Glutamatergic neuron (in vitro differentiated cells): ENCODE measurements around the gene ERMAP. TPM values are rescaled to one million over a fixed set of nuclear protein-coding genes. Genes with fewer than 3 reads are reported as not detected.
"Not testable (repeated sequence)": the region's sequence is repeated elsewhere in the genome, so short reads cannot be mapped to it uniquely, and the experiment has no call there.

Experiments
- DNase-seq: peaks from one replicate; pipeline ENCODE4 v3.0.0; 2022
- H3K27ac Mint-ChIP-seq: one replicate; pipeline ENCODE4 v1.8.0; 2020; ENCODE audit warnings: mild to moderate bottlenecking, mixed read lengths, inconsistent platforms; ENCODE audit not compliant: unreplicated experiment
- H3K27me3 Mint-ChIP-seq: one replicate; pipeline ENCODE4 v1.8.0; 2020; ENCODE audit warnings: mild to moderate bottlenecking, moderate library complexity, mixed read lengths, inconsistent platforms; ENCODE audit not compliant: unreplicated experiment
- H3K36me3 Mint-ChIP-seq: one replicate; pipeline ENCODE4 v1.8.0; 2020; ENCODE audit warnings: mild to moderate bottlenecking, mixed read lengths, inconsistent platforms; ENCODE audit not compliant: unreplicated experiment
- H3K4me1 Mint-ChIP-seq: one replicate; pipeline ENCODE4 v1.8.0; 2020; ENCODE audit warnings: mild to moderate bottlenecking, low read depth, mixed read lengths, inconsistent platforms; ENCODE audit not compliant: unreplicated experiment
- H3K4me3 Mint-ChIP-seq: one replicate; pipeline ENCODE4 v1.8.0; 2020; ENCODE audit warnings: mild to moderate bottlenecking, mixed read lengths, inconsistent platforms; ENCODE audit not compliant: unreplicated experiment
- H3K9me3 Mint-ChIP-seq: one replicate; pipeline ENCODE4 v1.8.0; 2020; ENCODE audit warnings: mild to moderate bottlenecking, moderate library complexity, mixed read lengths, inconsistent platforms; ENCODE audit not compliant: unreplicated experiment
- total RNA-seq: library from RNA; stranded (reverse); fragmentation: NEBNext Ultra II Directional; extraction: Animal tissue kit (Norgen Biotek cat#: 25700); gene quantifications from one replicate; pipeline ENCODE4 v1.2.1, GENCODE V29; 2021; ENCODE audit not compliant: unreplicated experiment
- TF ChIP-seq, protein P1 (sequence below): fragments of 200-600 bp; sonication (generic); IDR thresholded peaks from one replicate; pipeline ENCODE4 v1.5.0; 2021; ENCODE audit not compliant: partially characterized antibody, unreplicated experiment

ERMAP gene
- total RNA-seq, 1 donor from 2014 or later, result 4.9 TPM

DNA sequence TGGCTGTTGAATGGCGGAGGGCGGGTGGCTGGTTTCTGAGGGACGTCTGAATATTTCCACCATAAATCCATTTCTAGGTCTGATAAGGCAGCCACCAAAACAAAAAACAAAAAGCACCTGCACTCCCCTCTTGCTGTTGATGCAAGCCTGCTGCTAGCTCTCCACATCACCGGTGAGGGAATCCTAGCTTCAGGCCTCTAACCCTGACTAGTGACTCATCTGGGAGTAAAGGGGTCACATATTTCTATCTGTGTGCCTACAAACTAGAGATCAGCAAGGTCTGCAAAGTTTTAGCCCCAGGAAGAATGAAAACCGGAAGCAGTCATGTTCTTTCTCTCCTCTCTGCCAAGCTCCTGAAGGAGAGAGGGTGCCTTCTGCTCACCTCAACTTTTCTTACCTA, 10.3 kb upstream of the ERMAP start:
- Mint-ChIP-seq H3K27ac (no peak overlapping the region), H3K36me3 (peaks cover 10% of the 10 kb centered on the region), H3K4me3 (no peak overlapping the region), H3K27me3 (peaks cover 4% of the 10 kb centered on the region), H3K4me1 (peaks cover 20% of the 10 kb centered on the region), H3K9me3 (peaks cover 5% of the 10 kb centered on the region)
- DNase-seq, result no peak
- TF ChIP-seq, protein P1, sequence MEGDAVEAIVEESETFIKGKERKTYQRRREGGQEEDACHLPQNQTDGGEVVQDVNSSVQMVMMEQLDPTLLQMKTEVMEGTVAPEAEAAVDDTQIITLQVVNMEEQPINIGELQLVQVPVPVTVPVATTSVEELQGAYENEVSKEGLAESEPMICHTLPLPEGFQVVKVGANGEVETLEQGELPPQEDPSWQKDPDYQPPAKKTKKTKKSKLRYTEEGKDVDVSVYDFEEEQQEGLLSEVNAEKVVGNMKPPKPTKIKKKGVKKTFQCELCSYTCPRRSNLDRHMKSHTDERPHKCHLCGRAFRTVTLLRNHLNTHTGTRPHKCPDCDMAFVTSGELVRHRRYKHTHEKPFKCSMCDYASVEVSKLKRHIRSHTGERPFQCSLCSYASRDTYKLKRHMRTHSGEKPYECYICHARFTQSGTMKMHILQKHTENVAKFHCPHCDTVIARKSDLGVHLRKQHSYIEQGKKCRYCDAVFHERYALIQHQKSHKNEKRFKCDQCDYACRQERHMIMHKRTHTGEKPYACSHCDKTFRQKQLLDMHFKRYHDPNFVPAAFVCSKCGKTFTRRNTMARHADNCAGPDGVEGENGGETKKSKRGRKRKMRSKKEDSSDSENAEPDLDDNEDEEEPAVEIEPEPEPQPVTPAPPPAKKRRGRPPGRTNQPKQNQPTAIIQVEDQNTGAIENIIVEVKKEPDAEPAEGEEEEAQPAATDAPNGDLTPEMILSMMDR, result no peak

DNA sequence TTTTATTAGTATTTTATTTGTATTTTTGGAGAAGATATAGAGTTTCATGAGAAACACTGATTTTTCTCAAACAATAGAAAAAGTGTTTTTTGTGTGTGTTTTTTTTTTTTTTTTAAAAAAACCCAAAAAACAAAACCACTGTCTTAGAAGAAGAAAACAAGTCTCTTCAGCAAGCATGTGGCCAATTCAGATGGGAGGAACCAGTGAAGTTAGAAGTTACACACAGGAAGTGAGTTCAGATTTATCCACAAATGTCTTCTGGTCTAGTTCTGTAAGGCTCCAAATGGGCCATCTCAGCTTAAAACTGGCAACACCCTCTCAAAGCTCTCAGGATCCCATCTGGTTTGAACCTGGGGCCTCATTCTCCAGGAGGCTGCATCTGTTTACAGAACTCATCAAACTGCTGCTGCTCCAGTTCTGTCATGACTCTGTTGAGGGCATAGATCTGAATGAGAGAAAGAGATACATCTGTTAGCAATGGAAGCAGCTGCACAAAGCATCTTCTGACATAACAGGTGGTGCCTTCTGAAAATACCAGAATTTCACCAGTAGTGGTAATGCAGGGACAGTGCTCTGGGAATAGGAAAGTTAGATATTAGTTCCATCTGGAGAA, 9.8 kb upstream of the ERMAP start:
- peaks cover 10% of the 10 kb centered on the region for H3K36me3 Mint-ChIP-seq
- DNase-seq, result no peak

DNA sequence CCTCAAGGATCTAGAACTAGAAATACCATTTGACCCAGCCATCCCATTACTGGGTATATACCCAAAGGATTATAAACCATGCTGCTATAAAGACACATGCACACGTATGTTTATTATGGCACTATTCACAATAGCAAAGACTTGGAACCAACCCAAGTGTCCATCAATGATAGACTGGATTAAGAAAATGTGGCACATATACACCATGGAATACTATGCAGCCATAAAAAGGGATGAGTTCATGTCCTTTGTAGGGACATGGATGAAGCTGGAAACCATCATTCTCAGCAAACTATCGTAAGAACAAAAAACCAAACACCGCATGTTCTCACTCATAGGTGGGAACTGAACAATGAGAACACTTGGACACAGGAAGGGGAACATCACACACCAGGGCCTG, 2.1 kb upstream of the ERMAP start:
- H3K36me3 Mint-ChIP-seq, H3K4me1 Mint-ChIP-seq, DNase-seq, H3K9me3 Mint-ChIP-seq, H3K27me3 Mint-ChIP-seq, H3K27ac Mint-ChIP-seq: not testable (repeated sequence)
- peak overlapping the region; percentile 68 for H3K4me3 Mint-ChIP-seq

More for the DNA sequence above, 9.8 kb upstream of the ERMAP start:
- H3K4me1 Mint-ChIP-seq, result peaks cover 20% of the 10 kb centered on the region
- peaks cover 4% of the 10 kb centered on the region for H3K27me3 Mint-ChIP-seq
- H3K9me3 Mint-ChIP-seq, result peaks cover 5% of the 10 kb centered on the region
- H3K27ac Mint-ChIP-seq, result peak overlapping the region; percentile 59
- H3K4me3 Mint-ChIP-seq, result no peak overlapping the region
- TF ChIP-seq, protein P1, result no peak

DNA sequence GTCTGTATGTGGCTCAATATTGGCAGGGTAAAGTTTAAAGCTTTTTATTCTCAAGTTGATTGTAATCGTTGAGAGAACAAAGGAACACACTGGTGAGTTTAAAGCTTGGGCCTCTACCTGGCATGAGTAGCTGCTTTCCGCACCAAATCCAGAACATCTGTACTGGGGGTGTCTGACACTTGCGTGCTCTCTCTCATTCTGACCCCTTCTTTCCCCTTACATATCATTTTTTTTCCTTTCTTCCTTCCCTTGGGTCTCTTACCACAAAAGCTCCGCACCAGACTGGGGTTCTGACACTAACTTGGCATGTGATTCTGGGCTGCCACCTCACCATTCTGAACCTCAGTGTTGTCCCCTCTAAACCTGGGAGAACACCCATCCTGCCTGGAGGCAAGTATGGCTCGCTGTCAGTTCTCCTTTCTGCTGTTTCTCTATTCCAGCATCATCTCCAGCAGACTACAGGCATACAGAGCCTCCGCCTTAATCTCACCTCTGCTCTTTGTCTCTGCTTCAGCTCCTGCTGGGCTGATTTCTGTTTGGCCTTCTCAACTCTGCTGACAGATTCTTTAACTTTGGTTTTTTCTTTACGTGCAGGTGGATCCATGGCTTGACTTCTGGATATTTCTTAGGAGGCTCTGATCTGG, 859 bp upstream of the ERMAP start:
- TF ChIP-seq, protein P1, result no peak
- Mint-ChIP-seq H3K27ac (peak overlapping the region; percentile 98), H3K4me3 (peak overlapping the region; percentile 96), H3K27me3 (peaks cover 5% of the 10 kb centered on the region), H3K36me3 (no peaks in the 10 kb centered on the region), H3K4me1 (peaks cover 2% of the 10 kb centered on the region), H3K9me3 (peaks cover 7% of the 10 kb centered on the region)
- DNase-seq, result peak; percentile 24

DNA sequence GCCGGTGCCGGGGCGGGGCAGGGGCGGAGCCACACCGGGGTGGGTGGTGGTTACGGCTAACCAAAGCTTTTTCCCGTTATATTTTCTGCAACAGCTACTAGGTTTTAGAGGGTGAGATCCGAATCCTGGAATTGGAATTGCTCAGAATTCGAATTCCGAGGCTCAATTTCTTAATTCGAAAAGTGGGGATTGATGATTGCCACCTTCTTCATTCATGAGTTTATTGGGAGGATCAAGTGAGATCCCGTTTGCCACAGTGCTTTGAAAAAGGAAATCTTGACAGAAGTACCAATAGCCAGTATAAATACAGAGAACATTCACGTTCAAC, 482 bp downstream of the ERMAP start:
- peaks cover 2% of the 10 kb centered on the region for H3K4me1 Mint-ChIP-seq
- DNase-seq, result no peak
- H3K9me3 Mint-ChIP-seq, result peaks cover 7% of the 10 kb centered on the region
- H3K36me3 Mint-ChIP-seq, result no peaks in the 10 kb centered on the region
- H3K27me3 Mint-ChIP-seq, result peaks cover 5% of the 10 kb centered on the region
- peak overlapping the region; percentile 40 for H3K27ac Mint-ChIP-seq
- TF ChIP-seq, protein P1, result no peak
- peak overlapping the region; percentile 81 for H3K4me3 Mint-ChIP-seq
